Activated naive CD4-positive, alpha-beta T cell treated with Interleukin-2 at 50 U/mL for 16 hours (primary cell): ENCODE data around the gene SAMD15.
A peak's percentile ranks its signal among the peaks of the same experiment; 100 is the strongest.
"Not testable (repeated sequence)": the region's sequence is repeated elsewhere in the genome, so short reads cannot be mapped to it uniquely, and the experiment has no call there.

ENCODE experiments used
- DNase-seq: peaks from one replicate; pipeline ENCODE4 v3.0.0-alpha.2; 2020

SAMD15 gene

DNA sequence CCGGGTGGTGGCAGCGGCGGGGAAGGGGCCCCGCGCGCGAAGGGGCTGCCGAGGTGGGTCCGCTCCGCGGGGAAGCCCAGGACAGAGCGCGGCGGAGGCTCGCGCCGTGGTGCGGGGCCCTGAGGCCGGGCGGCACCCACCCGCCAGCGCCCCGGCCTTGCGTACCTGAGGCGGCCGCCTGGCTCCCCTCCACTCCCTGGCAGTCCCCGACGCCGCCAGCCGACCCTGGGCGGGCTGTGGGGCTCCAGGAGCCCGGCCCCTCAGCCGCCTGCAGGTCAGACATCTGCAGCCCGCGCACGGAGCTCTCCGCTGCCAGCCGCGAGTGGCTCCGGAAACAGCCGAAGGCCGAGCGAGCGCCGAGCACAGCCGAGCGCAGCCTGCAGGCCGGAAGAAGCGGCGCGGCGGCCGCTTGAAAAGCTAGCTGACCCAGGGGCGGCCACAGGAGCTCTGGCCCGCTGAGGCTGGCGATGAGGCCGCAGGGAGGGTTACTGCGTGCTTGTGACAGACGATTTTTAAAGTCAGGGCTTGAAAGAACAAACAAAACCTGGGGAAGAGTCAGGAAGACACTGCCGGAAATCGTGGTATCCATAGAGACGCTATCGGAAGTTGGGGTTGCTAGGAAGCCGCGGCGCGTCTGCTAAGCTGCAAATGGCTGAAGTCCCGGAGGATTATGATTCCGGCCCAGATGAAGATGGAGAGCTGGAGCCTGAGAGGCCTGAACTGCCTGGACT, at the start of gene SAMD15, which contains the start of gene TMED8:
Gene SAMD15, plus strand, starts transcription at position 609 of the 731 bp plus-strand sequence. Its CDS starts 40 bp downstream, at position 649.
Gene TMED8, minus strand, starts transcription at position 324 of the 731 bp plus-strand sequence. Its CDS starts 41 bp downstream, at position 283.
- peak; percentile 86 for DNase-seq

DNA sequence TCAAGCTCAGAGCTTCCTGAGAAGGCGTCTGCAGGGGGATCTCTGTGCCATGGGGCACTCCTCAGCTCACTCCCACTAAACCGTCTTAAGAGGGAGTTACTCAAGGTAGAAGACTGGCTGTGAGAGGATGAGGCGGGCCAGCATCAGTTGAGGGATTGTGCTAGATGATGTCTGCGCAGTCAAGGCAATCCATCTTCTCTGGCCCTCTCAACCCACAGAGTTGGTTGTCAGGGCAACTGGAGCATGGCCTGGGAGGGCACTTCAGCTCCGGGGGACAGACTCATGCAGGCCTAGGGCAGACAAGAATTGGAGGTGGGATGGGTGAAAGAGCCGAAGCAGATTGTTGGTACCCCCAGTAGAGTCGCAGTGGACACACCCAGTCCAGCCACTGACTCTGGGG, 47.3 kb upstream of the SAMD15 start:
- DNase-seq, result no peak

- DNase-seq, result no peak
Measured at GRCh38 chr14:77335576-77335975, 41.6 kb upstream of the SAMD15 start.

DNA sequence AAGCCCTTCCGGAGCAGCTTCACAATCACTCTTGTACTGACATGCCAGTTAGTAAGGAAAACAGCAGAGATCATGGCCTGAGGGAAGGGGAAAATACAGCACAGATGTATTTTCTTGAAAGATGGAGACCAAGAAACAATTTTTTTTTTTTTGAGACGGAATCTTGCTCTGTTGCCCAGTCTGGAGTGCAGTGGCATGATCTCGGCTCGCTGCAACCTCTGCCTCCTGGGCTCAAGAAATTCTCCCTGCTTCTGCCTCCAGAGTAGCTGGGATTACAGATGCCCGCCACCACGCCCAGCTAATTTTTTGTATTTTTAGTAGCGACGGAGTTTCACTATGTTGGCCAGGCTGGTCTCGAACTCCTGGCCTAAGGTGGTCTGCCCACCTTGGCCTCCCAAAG, 39.9 kb upstream of the SAMD15 start:
- not testable (repeated sequence) for DNase-seq

GRCh38 chr14:77337880-77338279, 39.3 kb upstream of the SAMD15 start:
- no peak for DNase-seq

DNA sequence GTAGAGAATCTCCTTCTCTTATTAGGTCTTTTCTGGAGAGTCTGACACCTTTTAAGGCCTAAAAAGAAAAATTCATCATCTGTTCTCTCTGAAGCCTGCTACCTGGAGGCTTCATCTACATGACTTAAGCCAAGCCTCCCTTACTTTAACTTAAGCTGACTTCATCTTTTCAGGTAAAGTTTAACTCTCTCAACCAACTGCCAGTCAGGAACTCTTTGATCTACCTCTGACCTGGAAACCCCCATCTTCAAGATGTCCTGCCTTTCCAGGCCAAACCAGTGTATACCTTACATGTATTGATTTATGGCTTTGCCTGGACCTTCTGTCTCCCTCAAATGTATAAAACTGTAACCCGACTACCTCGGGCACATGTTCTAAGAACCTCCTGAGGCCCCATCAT, 38.9 kb upstream of the SAMD15 start:
- DNase-seq, result no peak

- DNase-seq, result no peak
Measured at GRCh38 chr14:77339407-77339806, 37.8 kb upstream of the SAMD15 start.

DNA sequence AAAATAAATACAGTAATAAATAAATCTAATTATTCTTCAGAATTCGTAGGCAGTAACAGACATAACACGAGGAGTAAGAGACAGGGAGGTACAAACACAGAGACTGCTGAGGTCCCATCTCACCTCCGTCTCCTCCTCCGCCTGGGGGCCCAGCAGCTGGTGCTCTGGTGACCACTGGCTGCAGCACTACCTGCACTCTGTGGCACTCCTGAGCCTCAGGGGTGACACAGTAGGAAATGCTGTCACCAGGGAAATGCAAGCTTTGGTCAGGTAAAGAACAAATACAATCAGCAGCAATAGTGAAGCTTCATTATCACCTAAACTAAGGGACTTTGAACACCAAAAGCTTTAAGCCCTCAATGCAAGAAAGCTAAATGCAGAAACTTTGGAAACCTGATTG, 36.8 kb upstream of the SAMD15 start:
- DNase-seq, result no peak

DNA sequence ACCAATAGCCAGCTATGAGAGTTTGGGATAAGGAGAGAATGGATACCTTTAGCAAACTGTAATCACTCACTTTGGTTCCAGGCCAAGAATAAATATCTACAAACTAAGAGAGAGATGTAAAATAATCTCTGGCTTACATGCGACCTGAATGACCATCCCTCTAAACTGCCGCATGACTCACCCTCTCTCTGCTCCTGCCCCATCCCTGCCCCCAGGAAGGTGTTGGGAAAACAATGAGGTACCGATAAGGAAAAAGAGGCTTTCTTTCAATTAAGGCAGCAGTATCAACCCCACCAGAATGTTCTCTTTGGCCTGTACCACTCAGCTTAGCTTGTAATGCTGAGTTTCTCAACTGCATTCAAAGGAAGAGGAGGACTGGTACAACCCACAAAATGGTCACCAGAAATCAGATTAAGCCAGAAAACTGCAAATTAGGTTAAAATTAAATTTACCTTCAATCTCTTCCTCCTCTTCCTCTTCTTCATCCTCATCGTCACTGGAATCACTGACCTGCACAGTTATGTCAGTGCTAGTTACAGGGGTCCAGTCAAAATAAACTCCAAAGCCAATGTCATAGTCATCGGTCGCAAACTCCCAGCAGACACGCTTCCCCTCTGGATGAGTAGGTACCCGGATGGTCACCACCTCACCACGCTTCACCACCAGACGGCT, 34.3 kb upstream of the SAMD15 start:
- DNase-seq, result no peak

GRCh38 chr14:77343662-77344061, 33.5 kb upstream of the SAMD15 start:
- DNase-seq, result no peak

DNA sequence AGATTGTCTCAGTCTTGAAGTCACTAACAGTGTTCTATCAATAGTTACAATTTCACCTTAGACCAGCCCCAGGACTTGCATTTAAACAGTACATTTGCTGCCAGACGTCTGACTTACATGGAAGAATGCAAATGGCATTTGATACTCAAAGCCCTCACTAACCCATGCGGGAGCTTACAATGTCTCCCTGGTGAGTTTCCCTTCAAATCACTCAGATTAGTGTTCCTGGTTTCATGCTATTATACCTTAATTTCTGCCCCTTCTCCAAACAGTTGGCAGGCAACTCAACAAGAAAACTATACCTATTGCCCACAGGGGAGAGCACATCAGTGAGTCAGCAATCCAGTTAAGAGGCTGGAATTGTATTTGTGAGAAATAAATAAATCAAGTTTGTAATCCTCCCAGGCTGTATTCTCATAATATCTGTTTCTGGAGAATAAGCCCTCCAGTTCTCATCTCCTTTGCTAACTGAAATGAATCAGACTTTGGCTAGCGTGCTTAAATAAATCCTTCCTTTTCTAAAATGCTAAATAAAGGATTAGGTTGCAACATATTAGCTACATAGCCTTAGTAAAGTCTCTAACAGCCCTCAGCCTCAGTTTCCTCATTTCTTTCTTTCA, 32.7 kb upstream of the SAMD15 start:
- DNase-seq, result no peak

DNA sequence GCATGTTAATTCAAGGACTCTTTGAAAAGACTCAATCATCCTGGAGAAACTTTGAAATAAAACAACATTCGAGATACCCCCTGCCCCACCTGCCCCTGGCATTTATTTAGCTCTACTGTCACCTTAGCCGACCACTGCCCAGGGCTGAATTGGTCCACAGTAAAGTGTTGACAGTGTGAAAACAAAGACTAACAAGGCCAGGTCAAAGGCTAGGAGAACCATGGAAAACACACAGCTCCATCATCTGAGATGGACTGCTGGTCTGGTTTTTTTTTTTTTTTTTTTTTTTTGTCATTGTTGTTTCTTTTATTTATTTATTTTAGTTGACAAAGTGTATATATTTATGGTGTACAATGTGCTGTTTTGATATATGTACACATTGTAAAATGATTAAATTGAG, 30.7 kb upstream of the SAMD15 start:
- no peak for DNase-seq

GRCh38 chr14:77347751-77348150, 29.4 kb upstream of the SAMD15 start:
- DNase-seq, result no peak

- no peak for DNase-seq
Measured at GRCh38 chr14:77353469-77354141, 23.6 kb upstream of the SAMD15 start.

DNA sequence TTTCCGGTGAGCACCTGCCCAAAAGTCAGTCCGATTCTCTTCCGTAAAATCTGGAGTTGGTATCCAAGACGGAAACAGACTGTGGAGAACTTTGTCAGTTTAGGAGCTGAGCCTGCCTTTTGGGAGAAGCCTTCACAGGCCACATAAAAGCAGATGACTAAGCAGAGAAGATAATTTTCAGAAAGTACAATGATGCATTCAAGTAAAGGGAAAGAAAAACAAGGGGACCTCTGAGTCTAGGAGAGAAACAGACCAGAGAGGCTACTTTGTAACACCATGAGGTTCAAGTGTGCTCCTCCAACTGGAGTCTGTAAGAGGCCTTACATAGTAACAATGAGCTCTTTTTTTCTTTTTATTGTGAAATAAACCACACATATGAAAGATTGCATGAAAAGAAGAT, 21.4 kb upstream of the SAMD15 start:
- no peak for DNase-seq

DNA sequence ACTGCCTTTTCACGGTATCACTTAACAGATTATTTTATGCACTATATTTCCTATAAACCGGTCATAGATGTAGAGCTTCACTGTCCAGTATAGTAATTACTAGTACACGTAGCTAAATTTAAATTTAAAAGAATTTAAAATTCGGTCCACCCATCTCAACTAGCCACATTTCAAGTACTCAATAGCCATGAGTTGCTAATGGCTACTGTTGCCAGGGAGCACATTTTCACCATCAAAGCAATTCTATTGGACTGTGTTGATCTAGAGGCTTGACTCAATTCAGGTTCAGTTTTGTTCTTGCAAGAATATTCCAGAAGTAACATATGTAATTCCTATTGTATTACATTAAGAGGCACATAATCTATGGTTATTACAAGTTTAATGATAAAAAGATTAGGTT, 20.3 kb upstream of the SAMD15 start:
- DNase-seq, result no peak

DNA sequence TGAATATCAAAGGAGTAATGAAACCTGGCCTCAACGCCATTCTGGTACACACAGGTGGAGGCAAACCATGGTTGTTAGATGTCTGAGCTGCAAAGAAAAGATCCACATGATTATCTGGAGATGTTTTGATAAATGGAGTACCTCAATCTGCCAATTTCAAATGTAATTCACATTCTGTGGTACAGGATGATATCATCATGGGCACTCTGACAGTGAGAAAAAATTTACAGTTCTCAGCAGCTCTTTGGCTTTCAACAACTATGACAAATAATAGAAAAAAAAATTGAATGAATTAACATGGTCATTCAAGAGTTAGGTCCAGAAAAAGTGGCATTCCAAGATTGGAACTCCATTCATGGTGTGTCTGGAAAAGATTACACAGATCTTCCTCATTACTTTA, 17.6 kb upstream of the SAMD15 start:
- DNase-seq, result no peak

GRCh38 chr14:77364146-77364545, 13.0 kb upstream of the SAMD15 start:
- no peak for DNase-seq

DNA sequence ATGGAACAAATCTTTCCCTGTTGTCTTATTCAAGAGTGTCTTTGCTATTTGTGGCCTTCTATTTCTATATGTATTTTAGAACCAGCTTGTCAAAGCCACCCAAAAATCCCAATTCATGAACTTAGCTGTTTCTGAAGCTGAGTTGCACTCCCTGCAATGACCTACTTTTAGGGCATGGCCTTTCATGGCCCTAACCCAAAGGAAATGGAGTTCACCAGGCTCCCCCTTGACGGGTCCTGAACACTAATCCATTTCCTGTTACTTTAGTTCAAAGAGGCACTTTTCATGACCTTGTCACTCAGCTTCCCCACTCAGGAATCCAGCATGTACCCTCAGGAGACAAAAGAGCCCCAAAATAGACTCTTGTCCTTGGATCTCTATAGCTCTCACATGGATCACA, 7.9 kb upstream of the SAMD15 start:
- DNase-seq, result no peak

DNA sequence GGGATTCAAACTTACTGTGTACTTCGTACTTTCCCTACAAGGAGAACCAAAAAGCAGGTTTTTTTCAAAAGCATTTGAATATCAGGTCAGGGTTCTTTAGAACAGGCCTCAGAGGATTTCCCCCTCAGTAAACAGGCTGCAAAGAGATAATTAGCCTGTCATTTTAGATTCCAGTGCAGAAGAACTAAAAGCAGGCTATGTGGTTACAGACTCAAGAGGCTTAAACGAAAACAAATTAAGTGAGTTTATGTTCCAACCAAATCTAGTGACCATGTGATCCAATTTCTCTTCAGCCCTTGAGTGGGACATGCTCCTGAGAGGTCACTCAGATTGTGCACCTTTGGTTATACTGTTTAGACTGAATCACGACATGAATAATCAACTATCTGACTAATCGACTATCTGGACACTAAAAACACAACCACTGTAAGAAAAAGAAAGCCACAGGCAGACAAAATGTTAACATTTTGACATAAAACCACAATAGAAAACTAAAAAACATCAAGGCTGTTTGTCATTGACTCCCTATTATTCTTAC, 4.8 kb upstream of the SAMD15 start:
- no peak for DNase-seq

DNA sequence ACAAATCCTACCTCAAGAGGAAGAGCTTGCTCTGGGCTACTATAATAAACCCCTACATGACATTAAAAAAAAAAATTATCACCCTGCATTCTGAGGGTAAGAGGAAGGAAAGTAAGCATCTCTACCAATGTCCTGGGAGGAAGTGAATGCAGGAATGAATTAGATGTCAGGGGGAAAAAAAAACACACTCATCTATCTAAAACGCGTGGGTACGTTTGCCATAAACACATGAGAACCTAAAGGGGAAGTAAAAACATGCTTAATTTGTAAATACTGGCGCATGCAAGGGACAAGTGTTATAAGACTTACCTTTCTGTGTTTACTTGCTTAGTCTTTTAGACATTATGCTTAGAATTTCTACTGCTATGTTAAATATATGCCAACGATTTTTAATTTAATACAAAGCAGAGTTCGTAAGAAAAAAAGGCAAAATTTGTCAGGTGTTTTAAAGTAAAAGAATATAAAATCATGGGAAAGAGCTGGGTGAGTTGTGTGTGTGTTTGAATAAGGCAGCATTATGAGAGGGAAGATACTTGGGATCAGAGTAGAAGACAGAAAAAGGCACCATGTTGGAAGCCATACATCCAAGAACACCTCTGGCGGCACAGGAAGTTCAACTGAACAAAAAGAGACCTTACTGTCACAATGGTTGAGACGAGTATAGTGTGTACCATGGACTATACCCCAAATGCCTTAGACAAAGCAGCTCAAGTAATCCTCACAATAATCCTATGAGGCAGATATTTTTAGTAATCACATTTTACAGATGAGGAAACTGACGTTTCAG, 1.8 kb upstream of the SAMD15 start:
- no peak for DNase-seq
